HL-60/S4 treated with retinoic acid at 250 ng/mL for 4 days and 3 days (cell line): Measurements from ENCODE around the gene ALDH4A1.
"Not testable (repeated sequence)": the region's sequence is repeated elsewhere in the genome, so short reads cannot be mapped to it uniquely, and the experiment has no call there.

Experiments
- in situ Hi-C: fragments of 300-500 bp; cut with MboI; formaldehyde crosslinking; loops from 2 replicates; pipeline ENCODE4 v1.7.0; 2022; ENCODE audit warnings: low sequenced_read_pairs

Gene ALDH4A1

DNA sequence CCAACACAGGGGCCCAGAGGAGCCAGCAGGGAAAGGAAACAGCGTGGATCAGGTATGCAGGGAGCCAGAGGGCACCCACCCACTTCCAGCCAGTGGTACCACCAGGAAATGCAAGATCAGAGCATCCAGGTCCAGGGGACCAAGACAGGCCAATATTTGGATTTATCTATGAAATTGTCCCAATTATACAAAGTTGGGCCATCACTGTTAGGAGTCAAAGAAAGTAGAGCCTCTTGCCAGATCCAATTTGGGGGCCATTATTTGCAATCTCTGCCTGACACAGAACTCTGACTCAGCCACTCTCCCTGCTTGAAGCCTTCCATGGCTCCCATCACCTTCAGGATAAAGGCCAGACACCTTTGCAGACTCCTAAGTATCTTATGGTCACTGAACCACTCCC is 21.8 kb downstream of the ALDH4A1 start:
- in situ Hi-C loops: loop anchor here (25.0 kb wide), 1 partner anchor 782 kb away; the partner anchor contains the start of gene HTR6

DNA sequence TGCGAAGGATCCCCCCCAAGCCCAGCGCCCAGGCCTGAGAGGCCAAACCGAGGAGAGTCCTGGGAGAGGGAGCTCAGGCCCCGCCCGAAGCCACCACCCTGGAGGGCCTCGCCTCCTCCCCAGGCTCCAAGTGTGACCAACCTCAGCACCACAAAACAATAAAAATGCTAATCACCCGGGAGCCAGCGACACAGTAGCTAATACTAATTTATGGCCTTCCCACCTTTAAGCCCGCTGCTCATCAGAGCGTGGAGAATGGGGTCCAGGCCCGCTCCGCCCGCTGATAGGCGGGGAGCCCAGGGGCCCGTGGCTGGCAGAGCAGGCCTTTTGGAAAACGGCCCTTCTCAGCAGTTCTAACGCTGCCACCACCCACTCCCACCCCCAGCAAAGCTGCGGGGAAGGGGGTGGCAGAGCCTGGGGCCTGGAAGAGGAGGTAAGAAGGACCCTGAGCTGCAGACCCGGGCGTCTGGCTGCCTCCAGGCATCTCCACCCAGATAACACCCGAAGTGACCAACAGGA is 22.5 kb downstream of the ALDH4A1 start:
- in situ Hi-C loops: loop anchor here (25.0 kb wide), 1 partner anchor 782 kb away; the partner anchor contains the start of gene HTR6

DNA sequence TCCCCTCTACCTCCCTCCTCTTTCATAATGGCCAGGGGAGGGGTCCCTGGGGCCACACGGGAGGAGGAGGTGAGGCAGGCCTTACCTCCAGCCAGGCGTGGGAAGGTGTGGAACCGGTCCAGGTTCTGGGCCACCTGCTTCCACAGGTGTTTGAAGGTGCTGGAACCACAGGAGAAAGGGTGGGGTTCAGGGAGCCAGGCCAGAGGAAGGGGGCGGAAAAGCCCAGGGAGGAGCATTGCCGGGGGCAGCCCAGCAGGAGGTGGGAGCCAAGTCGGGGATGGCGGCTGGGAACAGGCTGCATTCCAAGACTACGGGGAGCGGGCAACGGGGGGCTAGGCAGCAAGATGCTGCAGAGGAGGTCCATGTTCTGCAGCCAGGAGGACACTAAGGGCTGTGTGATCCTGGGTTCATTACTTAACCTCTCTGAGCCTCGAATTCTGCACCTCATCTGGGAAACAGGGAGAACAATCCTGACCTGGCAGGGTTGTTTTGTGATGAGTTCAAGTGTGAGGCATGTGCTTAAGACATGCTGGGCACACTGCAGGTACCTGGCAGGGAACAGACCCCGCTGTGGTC is 23.1 kb downstream of the ALDH4A1 start:
- in situ Hi-C loops: loop anchor here (25.0 kb wide), 1 partner anchor 783 kb away; the partner anchor contains the start of gene HTR6

DNA sequence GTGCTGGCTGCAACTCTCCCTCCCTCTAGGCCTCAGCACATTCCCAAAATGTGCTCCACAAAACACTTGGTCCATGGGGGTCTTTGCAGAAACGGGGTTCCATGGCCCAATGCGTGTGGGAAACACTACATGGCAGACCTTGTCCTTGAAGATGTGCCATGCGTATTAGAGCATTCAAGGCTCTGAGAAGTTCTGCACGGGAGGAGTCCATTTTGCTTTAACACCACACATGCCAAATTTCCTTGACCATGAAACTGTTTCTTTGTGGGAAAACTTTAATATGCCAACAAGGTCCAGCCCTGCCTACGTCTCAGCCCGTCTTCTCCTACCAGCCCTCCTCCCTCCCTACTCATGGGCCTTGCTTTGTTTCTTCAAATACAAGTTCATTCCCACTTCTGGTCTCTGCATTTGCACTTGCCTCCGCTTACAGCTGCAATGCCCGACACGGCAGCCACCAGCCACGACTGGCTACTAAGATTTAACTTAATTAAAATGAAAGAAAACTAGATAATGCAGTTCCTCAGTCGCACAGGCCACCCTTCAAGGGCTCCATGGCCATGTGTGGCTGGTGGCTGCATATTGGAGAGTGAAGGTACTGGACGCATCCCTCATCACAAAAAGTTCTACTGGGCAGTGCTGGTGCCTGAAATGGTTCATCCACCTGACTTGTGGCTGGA is 23.7 kb downstream of the ALDH4A1 start:
- in situ Hi-C loops: loop anchor here (25.0 kb wide), 1 partner anchor 784 kb away; the partner anchor contains the start of gene HTR6

DNA sequence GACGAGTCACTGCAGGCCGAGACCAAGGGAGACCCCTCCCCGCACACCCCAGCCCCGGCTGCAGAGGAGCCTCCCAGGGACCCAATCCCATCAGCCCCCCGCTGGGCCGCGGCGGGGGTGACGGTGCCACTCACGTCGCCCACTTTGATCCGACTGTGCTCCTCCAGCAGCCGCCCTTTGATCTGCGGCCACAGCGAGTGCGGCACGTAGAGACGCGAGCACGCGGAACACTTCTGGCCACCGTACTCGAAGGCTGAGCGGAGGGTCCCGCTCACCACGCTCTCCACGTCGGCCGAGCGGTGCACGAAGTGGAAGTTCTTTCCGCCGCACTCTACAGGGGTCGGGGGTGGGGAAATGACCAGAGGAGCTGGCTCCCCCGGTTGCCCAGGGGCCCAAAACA is 25.1 kb downstream of the ALDH4A1 start:
- in situ Hi-C loops: loop anchor here (25.0 kb wide), 1 partner anchor 785 kb away; the partner anchor contains the start of gene HTR6

DNA sequence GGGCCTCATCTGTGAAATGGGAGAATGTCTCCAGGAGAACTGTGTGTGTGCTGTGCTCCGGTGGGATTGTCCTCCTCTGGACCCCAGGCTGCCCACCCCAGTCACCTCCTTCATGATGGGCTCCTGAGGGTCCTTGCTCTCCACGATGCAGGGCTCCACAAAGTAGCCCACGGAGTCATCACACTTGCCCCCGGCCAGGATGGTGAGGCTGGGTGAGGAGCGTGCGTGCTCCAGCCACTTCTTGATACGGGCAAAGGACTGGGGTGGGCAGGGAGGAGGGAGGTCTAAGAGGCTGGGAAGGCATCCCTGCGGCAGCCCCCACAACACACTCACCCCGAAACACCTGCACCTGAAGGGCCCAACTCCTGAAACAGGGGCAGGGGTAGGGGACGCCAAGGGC is 26.1 kb downstream of the ALDH4A1 start:
- in situ Hi-C loops: loop anchor here (25.0 kb wide), 1 partner anchor 786 kb away; the partner anchor contains the start of gene HTR6

DNA sequence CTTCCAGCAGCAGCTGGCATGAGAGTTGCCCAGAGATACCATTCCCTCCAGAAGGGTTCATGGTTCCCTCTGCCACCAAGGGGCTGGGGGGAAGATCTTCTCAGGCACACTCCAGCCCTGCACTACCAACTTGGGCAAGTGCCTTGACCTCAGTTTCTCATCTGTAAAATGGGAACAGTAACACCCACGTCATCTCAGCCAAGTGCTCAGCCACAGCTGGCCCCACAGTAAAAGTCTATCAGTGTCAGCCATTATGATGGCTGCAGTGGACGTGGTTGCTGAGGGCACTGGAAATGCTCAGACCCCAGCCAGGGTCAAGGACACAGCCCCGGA is 26.6 kb downstream of the ALDH4A1 start:
- in situ Hi-C loops: loop anchor here (25.0 kb wide), 1 partner anchor 787 kb away; the partner anchor contains the start of gene HTR6

DNA sequence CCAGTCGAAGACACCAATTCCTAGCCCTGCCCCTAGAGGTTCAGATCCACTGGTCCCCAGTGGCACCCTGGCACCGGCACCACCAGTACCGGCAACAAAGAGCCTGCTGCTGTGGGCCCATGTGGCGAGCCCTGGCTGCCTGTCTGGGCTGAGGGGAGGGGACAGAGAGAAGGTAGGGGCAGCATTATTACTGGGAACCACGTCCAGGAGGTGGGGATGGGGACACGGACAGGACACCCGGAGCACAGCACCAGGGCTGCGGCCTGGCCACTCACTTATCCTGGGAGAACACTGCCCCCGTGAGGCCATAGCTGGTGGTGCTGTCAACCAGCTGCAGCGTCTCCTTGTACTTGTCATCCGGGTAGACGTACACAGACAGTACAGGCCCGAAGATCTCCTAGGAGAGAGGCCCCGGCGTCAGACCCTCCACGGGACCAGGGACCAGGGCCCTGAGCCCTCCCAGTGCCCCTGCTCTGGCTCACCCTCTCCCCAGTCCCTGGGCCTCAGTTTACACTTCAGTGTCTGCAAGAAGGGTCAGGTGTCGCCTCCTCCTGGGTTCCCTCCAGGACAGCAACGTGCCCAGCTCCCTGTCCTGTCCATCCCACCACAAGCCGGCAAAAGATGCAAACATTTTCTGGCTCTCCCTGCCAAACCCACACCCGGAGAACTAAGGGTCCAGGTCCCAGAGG is 27.1 kb downstream of the ALDH4A1 start:
- in situ Hi-C loops: loop anchor here (25.0 kb wide), 1 partner anchor 787 kb away; the partner anchor contains the start of gene HTR6

DNA sequence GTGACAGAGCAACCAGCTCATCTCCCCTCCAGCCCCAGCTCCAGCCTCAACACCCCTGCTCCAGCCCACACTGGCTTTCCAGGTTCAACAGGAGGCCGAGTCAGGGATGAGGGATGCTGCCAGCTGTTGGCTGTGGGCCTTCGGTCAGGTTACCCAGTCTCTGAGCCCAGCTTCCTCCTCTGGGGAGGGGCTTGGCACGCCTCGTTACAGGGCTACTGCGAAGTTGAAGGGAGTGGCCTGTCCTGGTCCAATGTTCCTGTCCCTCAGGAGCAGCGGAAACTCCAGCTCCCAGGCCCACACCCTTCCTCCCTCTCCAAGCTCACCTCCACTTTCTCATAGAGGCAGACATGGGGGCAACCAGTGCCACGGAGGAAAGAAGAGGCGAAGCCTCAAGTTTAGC is 27.8 kb downstream of the ALDH4A1 start:
- in situ Hi-C loops: no loop called here

DNA sequence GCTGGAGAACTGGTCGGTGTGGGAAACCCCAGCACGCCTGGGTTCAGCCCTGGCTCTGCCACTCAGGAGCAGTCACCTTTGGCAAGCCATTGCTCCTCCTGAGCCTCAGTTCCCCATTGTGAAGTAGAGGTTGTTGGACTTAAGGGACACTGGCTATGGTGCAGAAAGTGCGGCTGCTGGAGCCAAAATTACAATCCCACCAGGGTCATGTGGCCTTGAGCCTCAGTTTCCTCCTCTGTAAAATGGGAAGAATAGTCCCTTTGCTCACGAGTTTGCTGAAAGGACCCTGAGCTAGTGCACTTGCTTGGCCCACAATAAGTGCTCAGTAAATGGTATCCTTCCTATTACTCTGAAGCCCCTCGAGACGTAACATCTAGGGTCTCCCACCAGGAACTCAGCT is 28.3 kb downstream of the ALDH4A1 start:
- in situ Hi-C loops: no loop called here

DNA sequence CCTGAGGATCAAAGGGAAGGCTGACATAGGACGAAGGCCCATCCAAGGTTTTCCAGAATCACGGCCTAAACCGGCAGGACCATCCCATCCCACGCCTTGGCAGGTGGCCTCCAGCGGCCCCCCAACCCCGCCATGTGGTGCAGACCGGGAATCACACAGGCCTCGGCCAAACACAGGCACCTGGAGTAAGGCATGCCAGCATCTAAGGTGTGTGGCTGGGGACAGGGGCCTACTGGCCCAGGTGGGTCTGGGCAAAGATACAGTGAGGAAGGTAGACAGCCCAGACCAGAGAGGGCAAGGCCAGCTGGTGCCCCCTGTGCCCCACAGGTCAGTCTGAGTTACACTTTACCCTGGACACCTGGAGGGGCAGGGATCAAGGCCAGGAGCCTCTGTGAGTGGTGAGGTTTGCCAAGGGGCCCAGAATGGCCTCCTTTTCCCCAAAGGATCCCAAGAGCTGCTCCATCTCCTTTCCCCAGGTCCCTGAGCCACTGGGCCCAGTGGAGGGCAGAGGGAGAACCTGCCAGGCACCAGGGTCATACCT is 30.2 kb downstream of the ALDH4A1 start:
- in situ Hi-C loops: no loop called here

DNA sequence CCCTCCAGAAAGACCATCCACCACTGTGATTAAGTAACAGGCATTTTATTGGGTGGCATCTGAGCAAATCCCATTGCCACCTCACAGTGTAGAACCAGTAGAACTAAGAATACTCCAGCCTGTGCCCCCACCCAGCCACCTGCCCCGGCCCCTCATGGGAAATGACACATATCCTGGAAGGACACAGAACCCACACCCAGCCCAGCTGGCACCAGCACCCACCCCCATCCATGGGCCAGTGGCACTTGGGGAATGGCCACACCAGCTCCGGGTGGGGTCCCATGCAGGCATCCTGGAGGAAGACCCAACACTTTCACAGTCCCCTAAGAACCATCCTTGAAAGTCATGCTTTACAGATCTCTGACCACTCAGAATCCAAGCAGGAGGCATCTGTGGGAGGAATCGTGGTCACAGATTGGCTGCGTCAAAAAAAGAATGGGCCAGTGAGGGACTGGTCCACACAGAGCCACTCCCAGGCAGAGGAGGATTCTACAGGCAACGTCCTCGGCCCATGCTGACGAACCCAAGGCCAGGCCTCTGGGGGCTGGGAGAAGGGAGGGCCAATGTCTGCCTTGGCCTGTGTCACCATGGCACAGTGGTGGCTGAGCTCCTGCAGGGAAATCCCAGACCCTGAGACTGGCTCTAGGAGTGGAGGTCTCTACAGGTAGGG is 30.8 kb downstream of the ALDH4A1 start:
- in situ Hi-C loops: no loop called here

DNA sequence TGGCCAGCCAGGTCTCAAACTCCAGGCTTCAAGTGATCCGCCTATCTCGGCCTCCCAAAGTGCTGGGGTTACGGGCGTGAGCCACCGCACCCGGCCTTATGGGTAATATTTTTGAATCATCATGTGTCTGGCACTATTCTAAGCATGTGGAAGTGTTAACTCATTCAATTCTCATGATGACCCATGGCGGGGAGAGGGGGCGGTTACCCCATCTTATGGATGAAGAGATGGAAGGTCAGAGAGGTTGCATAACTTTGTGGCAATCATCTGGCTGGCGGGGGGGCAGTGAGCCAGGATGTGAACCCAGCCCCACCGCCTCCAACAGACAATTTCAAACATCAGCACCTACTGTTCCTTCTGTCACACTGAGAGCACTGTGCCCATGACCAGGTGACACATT is 31.4 kb downstream of the ALDH4A1 start:
- in situ Hi-C loops: no loop called here

DNA sequence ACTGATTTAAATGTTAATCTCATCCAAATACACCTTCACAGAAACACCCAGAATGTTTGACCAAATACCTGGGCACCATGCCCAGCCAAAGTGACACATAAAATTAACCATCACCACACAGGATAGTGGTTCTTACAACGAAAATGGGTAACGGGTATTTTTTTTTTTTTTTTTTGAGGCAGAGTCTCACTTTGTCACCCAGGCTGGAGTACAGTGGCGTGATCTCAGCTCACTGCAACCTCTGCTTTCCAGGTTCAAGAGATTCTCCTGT is 31.8 kb downstream of the ALDH4A1 start:
- in situ Hi-C loops: not testable (repeated sequence)

DNA sequence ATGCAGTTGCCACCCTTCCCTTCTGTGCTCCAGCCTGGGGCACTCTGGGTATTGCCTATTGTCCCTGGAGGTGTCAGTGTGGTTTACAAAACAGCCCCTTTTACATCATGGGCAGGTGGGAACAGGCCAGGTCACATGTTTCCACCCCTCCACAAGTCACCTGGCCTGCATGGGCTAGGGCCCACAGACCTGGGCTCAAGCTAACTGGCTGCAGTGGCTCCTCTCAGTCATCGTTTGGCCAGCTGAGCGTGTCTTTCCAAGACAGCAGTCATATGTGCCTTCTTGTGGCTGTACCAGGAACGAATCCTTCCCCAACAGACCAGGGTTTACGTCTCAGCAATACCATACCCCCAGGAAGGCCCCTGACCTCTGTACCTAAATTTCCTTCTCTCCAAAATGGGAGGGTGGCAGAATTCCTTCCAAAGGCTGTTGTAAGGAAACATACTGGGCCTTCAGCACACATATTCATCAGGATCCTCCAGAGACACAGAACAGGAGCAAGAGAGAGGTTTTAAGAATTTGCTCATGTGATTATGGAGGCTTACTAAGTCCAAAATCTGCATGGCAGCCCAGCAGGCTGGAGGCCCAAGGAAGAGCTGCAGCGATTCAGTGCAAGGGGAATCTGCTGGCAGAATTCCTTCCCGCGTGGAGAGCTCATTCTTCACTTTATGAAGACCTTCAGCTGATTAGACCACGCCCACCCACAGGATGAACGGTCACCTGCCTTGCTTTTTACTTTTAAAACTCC is 32.3 kb downstream of the ALDH4A1 start:
- in situ Hi-C loops: no loop called here

DNA sequence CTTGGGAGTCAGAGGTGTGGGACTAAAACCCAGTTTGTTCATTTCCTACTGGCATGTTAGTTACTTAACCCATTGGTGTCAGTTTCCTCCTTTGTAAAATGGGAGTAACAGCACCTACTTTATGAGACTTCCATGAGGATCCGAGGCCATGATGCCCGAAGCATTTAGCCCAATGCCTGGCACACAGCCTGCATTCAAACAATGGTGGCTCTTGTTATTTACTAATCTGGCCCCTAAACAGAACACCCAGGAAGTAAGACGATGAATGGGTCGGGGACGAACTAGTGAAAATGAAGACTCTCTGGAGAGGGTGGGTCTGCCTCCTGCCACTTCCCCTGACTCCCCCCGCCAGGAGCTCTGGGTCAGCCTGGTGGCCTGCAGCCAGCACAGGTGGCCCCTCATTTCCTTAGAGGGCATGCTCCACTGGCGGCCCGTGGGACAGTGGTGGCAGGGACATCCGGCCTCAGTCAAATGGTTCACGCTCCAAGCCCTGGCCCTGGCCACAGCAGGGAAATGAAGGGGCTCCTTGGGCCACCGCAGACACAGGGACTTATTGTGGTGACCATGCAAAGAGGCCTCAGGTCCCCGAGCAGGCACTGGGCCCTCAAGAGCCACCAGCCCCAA is 33.4 kb downstream of the ALDH4A1 start:
- in situ Hi-C loops: no loop called here

DNA sequence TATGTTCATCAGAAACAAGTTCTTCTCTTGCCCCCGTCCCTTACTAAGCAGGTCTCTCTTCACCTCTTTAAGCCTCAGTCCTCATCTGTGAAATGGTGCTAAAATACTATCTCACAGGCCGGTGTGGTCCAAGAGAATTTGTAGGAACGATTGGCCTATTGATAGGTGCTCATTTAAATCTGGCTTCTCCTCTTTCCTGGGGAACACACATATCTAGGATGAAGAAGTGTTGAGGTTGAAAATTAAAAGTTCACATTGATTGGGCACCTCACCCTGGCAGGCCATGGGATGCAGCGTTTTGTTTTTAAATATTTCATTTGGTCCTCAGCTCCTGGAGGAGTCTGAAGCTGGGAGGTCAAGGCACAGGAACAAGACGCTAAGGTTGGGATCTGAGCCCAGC is 34.0 kb downstream of the ALDH4A1 start:
- in situ Hi-C loops: no loop called here

DNA sequence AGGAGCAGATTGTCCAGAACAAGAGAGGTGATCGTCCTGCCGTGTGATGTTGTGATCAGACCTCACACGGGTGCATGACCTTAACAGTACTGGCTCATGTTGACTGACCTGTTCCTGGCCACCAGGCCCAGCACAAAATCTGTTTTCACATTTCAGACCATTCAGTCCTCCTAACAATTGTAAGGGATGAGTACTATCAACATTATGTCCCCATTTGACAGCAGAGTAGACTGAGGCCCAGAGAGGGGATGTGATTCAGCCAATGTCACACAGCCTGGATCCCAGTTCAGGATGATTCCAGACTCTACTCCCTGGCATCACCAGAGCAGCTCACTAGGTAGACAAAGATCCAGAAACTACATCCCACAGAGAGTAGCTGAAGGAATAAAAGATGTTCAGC is 35.5 kb downstream of the ALDH4A1 start:
- in situ Hi-C loops: no loop called here

DNA sequence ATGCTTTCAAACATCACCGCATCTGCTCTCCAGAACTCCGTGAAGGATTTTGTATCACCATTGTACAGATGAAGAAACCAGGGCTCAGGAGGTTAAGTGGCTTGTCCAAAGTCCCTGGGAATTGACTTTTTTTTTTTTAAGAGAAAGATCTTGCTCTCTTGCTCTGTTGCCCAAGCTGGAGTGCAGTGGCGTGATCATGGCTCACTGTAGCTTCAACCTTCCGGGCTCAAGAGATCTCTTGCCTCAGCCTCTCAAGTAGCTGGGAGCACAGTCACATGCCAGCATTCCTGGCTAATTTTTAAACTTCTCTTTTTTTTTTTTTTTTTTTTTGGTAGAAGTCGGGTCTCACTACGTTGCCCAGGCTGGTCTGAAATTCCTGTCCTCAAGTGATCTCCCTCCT is 36.0 kb downstream of the ALDH4A1 start:
- in situ Hi-C loops: no loop called here

DNA sequence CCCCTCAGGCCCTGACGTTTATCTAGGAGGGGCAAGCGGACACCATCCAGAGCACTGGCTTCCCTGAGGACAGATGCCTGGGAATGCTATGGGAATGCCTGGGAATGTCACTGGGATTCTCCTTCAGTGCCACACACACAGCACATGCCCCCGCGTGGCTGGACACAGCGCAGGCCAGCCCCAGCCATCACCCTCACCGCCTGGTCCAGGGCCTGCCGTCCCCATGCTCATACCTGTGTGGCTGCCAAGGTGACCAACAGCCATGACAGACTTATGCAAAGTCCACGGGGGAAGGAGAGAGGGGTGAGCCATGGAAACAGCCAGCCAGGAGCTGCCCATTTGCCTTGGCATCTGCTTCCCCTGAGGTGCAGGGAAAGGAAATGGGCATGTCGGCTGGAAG is 37.2 kb downstream of the ALDH4A1 start:
- in situ Hi-C loops: no loop called here
